CD14-positive monocyte (primary cell): ENCODE results near the gene ABHD16B. TPM values are rescaled to one million over a fixed set of nuclear protein-coding genes. Genes with fewer than 3 reads are reported as not detected.
A peak's percentile ranks its signal among the peaks of the same experiment; 100 is the strongest.

ENCODE experiments used
- DNase-seq, 3 donors: peaks; one replicate each; pipeline ENCODE4 v3.0.0-alpha.2; 2011 to 2022
- H2AFZ ChIP-seq: 2 replicates; pipeline ENCODE4 v1.6.0; 2012; ENCODE audit warnings: mild to moderate bottlenecking, low read depth, low read length, inconsistent platforms; ENCODE audit not compliant: insufficient read depth, poor library complexity, severe bottlenecking
- H3K27ac ChIP-seq, 2 donors: 1 replicate in 1 of 2; 2 replicates in 1 of 2; pipeline ENCODE4 v1.5.1; 2012 to 2013; ENCODE audit warnings: low read length in 2 of 2, control low read depth in 1 of 2, inconsistent platforms in 1 of 2, low read depth in 1 of 2, mild to moderate bottlenecking in 1 of 2
- H3K27me3 ChIP-seq, 2 donors: one replicate each; pipeline versions ENCODE4 v1.6.0 to v1.6.1; 2011 to 2013; ENCODE audit warnings: low read length in 2 of 2; ENCODE audit not compliant: control insufficient read depth in 2 of 2, insufficient read depth in 2 of 2
- H3K36me3 ChIP-seq, 2 donors: replicated peaks in 1 of 2; 1 replicate in 1 of 2; 2 replicates in 1 of 2; pipeline versions ENCODE4 v1.5.1 to v1.6.1; 2012 to 2013; ENCODE audit warnings: low read length in 2 of 2, control low read depth in 1 of 2, inconsistent platforms in 1 of 2, mild to moderate bottlenecking in 1 of 2; ENCODE audit not compliant: insufficient read depth in 2 of 2, control insufficient read depth in 1 of 2
- H3K4me1 ChIP-seq, 2 donors: 1 replicate in 1 of 2; 2 replicates in 1 of 2; pipeline versions ENCODE4 v1.5.1 to v1.6.1; 2012 to 2013; ENCODE audit warnings: low read length in 2 of 2, control low read depth in 1 of 2, inconsistent platforms in 1 of 2, mild to moderate bottlenecking in 1 of 2, moderate library complexity in 1 of 2; ENCODE audit not compliant: insufficient read depth in 2 of 2, control insufficient read depth in 1 of 2
- H3K4me2 ChIP-seq: replicated peaks from 2 replicates; pipeline ENCODE3; 2012; ENCODE audit warnings: low read length, moderate library complexity, mild to moderate bottlenecking; ENCODE audit not compliant: poor library complexity, severe bottlenecking; ENCODE audit errors: extremely low read depth
- H3K4me3 ChIP-seq, 3 experiments: fragments of 200-600 bp in 1 of 3; sonication (generic) in 1 of 3; replicated peaks in 1 of 3; 1 replicate in 2 of 3; 2 replicates in 1 of 3; pipeline ENCODE4 v1.5.1; 2011 to 2013; ENCODE audit warnings: low read length in 3 of 3, mild to moderate bottlenecking in 3 of 3, control low read depth in 2 of 3, low read depth in 2 of 3, inconsistent platforms in 1 of 3, moderate library complexity in 1 of 3
- H3K79me2 ChIP-seq: 2 replicates; pipeline ENCODE4 v1.6.0; 2012; ENCODE audit warnings: mild to moderate bottlenecking, control low read depth, inconsistent platforms, low read length, moderate library complexity; ENCODE audit not compliant: insufficient read depth
- H3K9ac ChIP-seq: 2 replicates; pipeline ENCODE4 v1.6.0; 2017; ENCODE audit warnings: low read length, mild to moderate bottlenecking; ENCODE audit not compliant: insufficient read depth, poor library complexity, severe bottlenecking
- H3K9me3 ChIP-seq, 2 donors: replicated peaks in 1 of 2; 1 replicate in 1 of 2; 2 replicates in 1 of 2; pipeline versions ENCODE4 v1.5.1 to v1.6.1; 2012 to 2013; ENCODE audit warnings: low read length in 2 of 2, control low read depth in 1 of 2; ENCODE audit not compliant: control insufficient read depth in 1 of 2, insufficient read depth in 1 of 2
- H4K20me1 ChIP-seq: 2 replicates; pipeline ENCODE4 v1.6.0; 2012; ENCODE audit warnings: mild to moderate bottlenecking, low read length, control low read depth, moderate library complexity; ENCODE audit not compliant: insufficient read depth
- H3K27ac Mint-ChIP-seq, 7 donors: one replicate each; pipeline ENCODE4 v1.8.0; 2020; ENCODE audit warnings: mild to moderate bottlenecking in 7 of 7, mixed read lengths in 7 of 7, moderate library complexity in 6 of 7, inconsistent platforms in 2 of 7
- H3K27me3 Mint-ChIP-seq, 3 donors: one replicate each; pipeline ENCODE4 v1.8.0; 2021 to 2022; ENCODE audit warnings: low read depth in 3 of 3, mild to moderate bottlenecking in 3 of 3, mixed read lengths in 3 of 3, moderate library complexity in 3 of 3, inconsistent platforms in 1 of 3
- H3K36me3 Mint-ChIP-seq, 2 donors: one replicate each; pipeline ENCODE4 v1.8.0; 2020; ENCODE audit warnings: mixed read lengths in 2 of 2, inconsistent platforms in 1 of 2, mild to moderate bottlenecking in 1 of 2
- H3K4me1 Mint-ChIP-seq: one replicate; pipeline ENCODE4 v1.8.0; 2020; ENCODE audit warnings: mild to moderate bottlenecking, mixed read lengths
- H3K4me3 Mint-ChIP-seq, 2 donors: one replicate each; pipeline ENCODE4 v1.8.0; 2020; ENCODE audit warnings: mild to moderate bottlenecking in 2 of 2, mixed read lengths in 2 of 2, moderate library complexity in 1 of 2
- H3K9me3 Mint-ChIP-seq, 7 donors: one replicate each; pipeline ENCODE4 v1.8.0; 2020 to 2022; ENCODE audit warnings: mixed read lengths in 7 of 7, mild to moderate bottlenecking in 6 of 7, moderate library complexity in 6 of 7, inconsistent platforms in 2 of 7
- WGBS: methylation state at CpG from one replicate; pipeline ENCODE4 v1.1.5; 2013; ENCODE audit warnings: missing lambda C conversion rate; ENCODE audit not compliant: insufficient coverage; 5-methylcytosine and 5-hydroxymethylcytosine counted together
- intact Hi-C, 2 donors: fragments of 100-400 bp; cut with micrococcal nuclease; formaldehyde crosslinking; loops; one replicate each; pipeline versions ENCODE4 v1.15.0 to v1.15.1; 2023
- polyA plus RNA-seq, 3 donors: library from polyadenylated mRNA; depleted of rRNA in 1 of 3; unstranded in 2 of 3; stranded (reverse) in 1 of 3; fragments of 300-500 nt in 2 of 3; fragments of >200 nt in 1 of 3; fragmentation: Illumina TruSeq in 2 of 3; gene quantifications; 1 replicate in 2 of 3; 2 replicates in 1 of 3; pipeline ENCODE4 v1.2.3, GENCODE V29; 2012 to 2021
- TF ChIP-seq, protein P1 (sequence below): fragments of 200-600 bp; IDR thresholded peaks from one replicate; pipeline ENCODE4 v1.8.0; 2022; ENCODE audit warnings: antibody characterized with exemption, mild to moderate bottlenecking

The ABHD16B gene
- polyA plus RNA-seq, 3 donors = not detected

DNA sequence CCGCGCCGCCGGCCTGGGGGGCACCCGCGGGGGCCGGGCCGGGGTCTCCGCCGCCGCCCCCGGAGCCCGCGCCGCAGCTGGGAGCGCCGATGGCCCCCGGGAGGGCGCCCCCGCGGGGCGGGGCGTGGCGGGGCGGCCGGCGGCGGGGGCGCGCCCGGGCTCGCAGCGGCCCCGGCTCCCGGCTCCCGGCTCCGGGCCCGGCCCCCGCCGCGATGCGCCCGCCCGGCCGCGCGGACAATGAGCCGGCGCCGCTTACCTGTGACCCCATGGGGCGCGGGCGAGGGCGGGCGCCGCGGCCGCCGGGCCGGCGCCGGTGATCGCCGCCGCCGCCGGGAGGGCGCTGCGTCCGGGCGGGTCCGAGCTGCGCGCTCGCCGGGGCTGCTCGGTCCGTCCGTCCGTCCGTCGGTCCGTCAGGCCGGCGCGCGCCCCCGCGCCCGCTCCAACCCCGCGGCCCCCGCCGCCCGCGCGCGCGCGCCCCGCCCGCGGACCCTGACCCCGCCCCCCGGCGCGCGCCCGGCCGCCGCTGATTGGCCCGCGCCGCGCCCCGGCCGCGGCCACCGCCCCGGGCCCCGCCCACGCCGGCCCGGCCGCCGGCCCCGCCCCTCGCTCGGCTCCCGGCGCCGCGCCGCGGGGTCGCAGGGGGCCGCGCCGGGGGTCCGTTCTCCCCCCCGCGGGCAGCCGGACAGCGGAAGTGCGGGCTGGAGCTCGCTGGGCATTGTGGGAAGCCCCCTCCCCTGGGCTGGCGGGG lies 30.3 kb upstream of the ABHD16B start, which contains the start of gene ZBTB46:
Gene ZBTB46 (minus strand): TSS at position 424 of the 748 bp plus-strand sequence. CDS start 40,507 bp downstream, outside the sequence.
- H3K4me3 ChIP-seq = peak within 1 kb of the TSS; percentile 32 to 76 (median 58)
- peaks cover 28 to 58% of the 10 kb centered on the region in 2 donors for H3K27me3 ChIP-seq
- no peaks in the 10 kb centered on the region for H3K36me3 ChIP-seq
- Mint-ChIP-seq H3K4me3 (peak within 1 kb of the TSS; percentile 91 to 96), H3K9me3 (peaks cover 0 to 20% (median 7%) of the 10 kb centered on the region in 7 donors), H3K27me3 (peaks cover 52 to 70% (median 65%) of the 10 kb centered on the region in 3 donors), H3K27ac (peak within 1 kb of the TSS in 3 of 7 donors; percentile 27 to 75 (median 30)), H3K4me1 (peaks cover 9% of the 10 kb centered on the region), H3K36me3 (peaks cover 0 to 8% of the 10 kb centered on the region in 2 donors)
- TF ChIP-seq, protein P1, sequence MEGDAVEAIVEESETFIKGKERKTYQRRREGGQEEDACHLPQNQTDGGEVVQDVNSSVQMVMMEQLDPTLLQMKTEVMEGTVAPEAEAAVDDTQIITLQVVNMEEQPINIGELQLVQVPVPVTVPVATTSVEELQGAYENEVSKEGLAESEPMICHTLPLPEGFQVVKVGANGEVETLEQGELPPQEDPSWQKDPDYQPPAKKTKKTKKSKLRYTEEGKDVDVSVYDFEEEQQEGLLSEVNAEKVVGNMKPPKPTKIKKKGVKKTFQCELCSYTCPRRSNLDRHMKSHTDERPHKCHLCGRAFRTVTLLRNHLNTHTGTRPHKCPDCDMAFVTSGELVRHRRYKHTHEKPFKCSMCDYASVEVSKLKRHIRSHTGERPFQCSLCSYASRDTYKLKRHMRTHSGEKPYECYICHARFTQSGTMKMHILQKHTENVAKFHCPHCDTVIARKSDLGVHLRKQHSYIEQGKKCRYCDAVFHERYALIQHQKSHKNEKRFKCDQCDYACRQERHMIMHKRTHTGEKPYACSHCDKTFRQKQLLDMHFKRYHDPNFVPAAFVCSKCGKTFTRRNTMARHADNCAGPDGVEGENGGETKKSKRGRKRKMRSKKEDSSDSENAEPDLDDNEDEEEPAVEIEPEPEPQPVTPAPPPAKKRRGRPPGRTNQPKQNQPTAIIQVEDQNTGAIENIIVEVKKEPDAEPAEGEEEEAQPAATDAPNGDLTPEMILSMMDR = no peak
- peak within 1 kb of the TSS; percentile 95 for H3K4me2 ChIP-seq
- WGBS = under 1% methylated on average over 144 of the region's 147 CpGs
- peaks cover 9 to 21% of the 10 kb centered on the region in 2 donors for H3K4me1 ChIP-seq
- H3K9ac ChIP-seq = peak within 1 kb of the TSS; percentile 54
- intact Hi-C loops = no loop called here
- H3K27ac ChIP-seq = no peak within 1 kb of the TSS
- H2AFZ ChIP-seq = peak within 1 kb of the TSS; percentile 65
- peaks cover 2 to 12% of the 10 kb centered on the region in 2 donors for H3K9me3 ChIP-seq
- DNase-seq = peak; percentile 47 to 60 (median 54)
- no peaks in the 10 kb centered on the region for H3K79me2 ChIP-seq
- H4K20me1 ChIP-seq = peaks cover 11% of the 10 kb centered on the region

DNA sequence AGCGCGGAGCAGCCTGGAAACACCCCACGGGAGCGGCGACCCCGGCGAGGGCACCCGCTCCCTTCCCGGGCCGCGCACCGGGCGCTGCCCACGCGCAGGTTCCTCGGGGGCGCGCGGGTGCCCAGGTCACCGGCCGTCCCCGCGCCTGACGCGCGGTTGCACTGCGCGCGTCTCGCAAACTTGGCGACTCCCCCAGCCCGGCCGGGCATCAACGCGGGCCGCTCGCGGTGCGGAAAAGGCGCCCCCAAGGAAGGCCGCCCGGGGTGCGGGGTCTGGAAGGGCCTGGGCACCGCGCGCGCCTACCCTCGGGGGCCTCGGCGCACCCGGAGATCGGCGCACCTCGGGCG lies 29.7 kb upstream of the ABHD16B start:
- peaks cover 9 to 21% of the 10 kb centered on the region in 2 donors for H3K4me1 ChIP-seq
- peaks cover 28 to 58% of the 10 kb centered on the region in 2 donors for H3K27me3 ChIP-seq
- H3K9me3 ChIP-seq = peaks cover 2 to 12% of the 10 kb centered on the region in 2 donors
- TF ChIP-seq, protein P1 = no peak
- H3K27ac ChIP-seq = no peak overlapping the region
- H3K4me2 ChIP-seq = peak overlapping the region; percentile 82
- peak overlapping the region in 2 of 3 experiments; percentile 18 to 72 for H3K4me3 ChIP-seq
- Mint-ChIP-seq H3K9me3 (peaks cover 0 to 20% (median 7%) of the 10 kb centered on the region in 7 donors), H3K4me1 (peaks cover 9% of the 10 kb centered on the region), H3K36me3 (peaks cover 0 to 8% of the 10 kb centered on the region in 2 donors), H3K27ac (no peak overlapping the region), H3K4me3 (peak overlapping the region in 1 of 2 donors; percentile 56), H3K27me3 (peaks cover 51 to 64% (median 59%) of the 10 kb centered on the region in 3 donors)
- intact Hi-C loops = no loop called here
- DNase-seq = no peak
- peaks cover 11% of the 10 kb centered on the region for H4K20me1 ChIP-seq
- peak overlapping the region; percentile 65 for H2AFZ ChIP-seq
- no peaks in the 10 kb centered on the region for H3K36me3 ChIP-seq
- H3K9ac ChIP-seq = peak overlapping the region; percentile 27
- H3K79me2 ChIP-seq = no peaks in the 10 kb centered on the region
- WGBS = under 1% methylated on average over 55 of the region's 55 CpGs
